Natural killer cell treated with Interleukin-12 subunit alpha and Interleukin-12 subunit beta and Interleukin-15 and Interleukin-18, amount 100 ng/mL, for 72 hours (primary cell): Measurements from ENCODE around the gene CDKAL1. TPM values are rescaled to one million over a fixed set of nuclear protein-coding genes. Genes with fewer than 3 reads are reported as not detected.
"Not testable (repeated sequence)": the region's sequence is repeated elsewhere in the genome, so short reads cannot be mapped to it uniquely, and the experiment has no call there.

Experiments used
- ATAC-seq, 2 donors: fragments of 150-1000 bp; cut with Tn5 transposase in 1 of 2; sonication (Bioruptor Pico), chemical (Tn5 transposase) in 1 of 2; 2 replicates each; pipeline ENCODE4 v1.10.0; 2021
- DNase-seq: peaks from one replicate; pipeline ENCODE4 v3.0.0; 2022; ENCODE audit warnings: low spot score
- H3K27ac Mint-ChIP-seq, 2 donors: 1 replicate in 1 of 2; 2 replicates in 1 of 2; pipeline ENCODE4 v1.8.0; 2022; ENCODE audit warnings: mixed read lengths in 2 of 2, mild to moderate bottlenecking in 1 of 2, moderate library complexity in 1 of 2
- H3K27me3 Mint-ChIP-seq, 2 donors: 1 replicate in 1 of 2; 2 replicates in 1 of 2; pipeline ENCODE4 v1.8.0; 2022; ENCODE audit warnings: mixed read lengths in 2 of 2
- H3K36me3 Mint-ChIP-seq: one replicate; pipeline ENCODE4 v1.8.0; 2022; ENCODE audit warnings: mixed read lengths
- H3K4me1 Mint-ChIP-seq, 2 donors: 1 replicate in 1 of 2; 2 replicates in 1 of 2; pipeline ENCODE4 v1.8.0; 2022; ENCODE audit warnings: low read depth in 2 of 2, mixed read lengths in 2 of 2, mild to moderate bottlenecking in 1 of 2
- H3K4me3 Mint-ChIP-seq: one replicate; pipeline ENCODE4 v1.8.0; 2022; ENCODE audit warnings: mixed read lengths
- H3K9me3 Mint-ChIP-seq: 2 replicates; pipeline ENCODE4 v1.8.0; 2022; ENCODE audit warnings: mixed read lengths
- total RNA-seq, 2 donors: library from RNA; stranded (reverse); gene quantifications; one replicate each; pipeline ENCODE4 v1.2.3, GENCODE V29; 2022

The CDKAL1 gene
- total RNA-seq, 2 donors from 2014 or later, result 33.7 to 43.8 TPM

GRCh38 chr6:21045135-21045700 is 511.0 kb downstream of the CDKAL1 start:
- DNase-seq (no peak), ATAC-seq (no peak)
- Mint-ChIP-seq H3K27ac (no peak overlapping the region), H3K4me3 (no peak overlapping the region), H3K9me3 (no peaks in the 10 kb centered on the region), H3K4me1 (peaks cover 0 to 4% of the 10 kb centered on the region in 2 donors), H3K27me3 (no peaks in the 10 kb centered on the region), H3K36me3 (no peaks in the 10 kb centered on the region)

DNA sequence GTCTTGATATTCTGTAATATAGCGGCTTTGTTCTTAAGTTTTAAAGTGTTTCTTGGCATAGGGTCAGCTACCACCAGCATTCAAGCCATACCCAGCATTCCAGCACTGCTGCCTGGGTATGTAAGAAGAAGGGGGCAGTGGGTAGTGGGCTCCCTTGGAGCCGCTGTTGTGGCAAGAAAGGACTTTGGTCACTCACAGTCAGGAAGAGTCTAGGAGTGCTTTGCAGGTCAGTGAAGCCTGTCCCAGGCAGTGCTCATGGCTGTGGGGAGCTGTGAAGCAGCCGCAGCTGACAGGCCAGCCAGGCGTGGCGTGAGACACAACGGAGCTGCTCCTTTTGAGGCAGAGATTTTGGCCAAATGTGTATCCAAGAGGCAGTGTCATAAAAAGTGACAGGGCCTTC is 512.0 kb downstream of the CDKAL1 start:
- DNase-seq (no peak), ATAC-seq (no peak)
- no peak overlapping the region for H3K27ac Mint-ChIP-seq
- no peaks in the 10 kb centered on the region for H3K9me3 Mint-ChIP-seq
- no peak overlapping the region for H3K4me3 Mint-ChIP-seq
- no peaks in the 10 kb centered on the region for H3K27me3 Mint-ChIP-seq
- peaks cover 0 to 4% of the 10 kb centered on the region in 2 donors for H3K4me1 Mint-ChIP-seq
- H3K36me3 Mint-ChIP-seq, result no peaks in the 10 kb centered on the region

GRCh38 chr6:21048047-21048446 is 513.8 kb downstream of the CDKAL1 start:
- ATAC-seq (no peak), DNase-seq (no peak)
- Mint-ChIP-seq H3K36me3 (no peaks in the 10 kb centered on the region), H3K9me3 (no peaks in the 10 kb centered on the region), H3K27ac (no peak overlapping the region), H3K4me1 (peaks cover 4 to 5% of the 10 kb centered on the region in 2 donors), H3K4me3 (no peak overlapping the region), H3K27me3 (no peaks in the 10 kb centered on the region)

- Mint-ChIP-seq H3K36me3 (peaks cover 6% of the 10 kb centered on the region), H3K4me3 (no peak overlapping the region), H3K4me1 (peaks cover 1 to 11% of the 10 kb centered on the region in 2 donors), H3K9me3 (no peaks in the 10 kb centered on the region), H3K27ac (no peak overlapping the region), H3K27me3 (no peaks in the 10 kb centered on the region)
- no peak for DNase-seq
- ATAC-seq, result no peak
Observed at GRCh38 chr6:21049148-21049547, 514.9 kb downstream of the CDKAL1 start.

- H3K27me3 Mint-ChIP-seq, result no peaks in the 10 kb centered on the region
- ATAC-seq (no peak), DNase-seq (no peak)
- H3K4me3 Mint-ChIP-seq, result no peak overlapping the region
- no peak overlapping the region for H3K27ac Mint-ChIP-seq
- no peaks in the 10 kb centered on the region for H3K9me3 Mint-ChIP-seq
- H3K4me1 Mint-ChIP-seq, result peaks cover 0 to 11% of the 10 kb centered on the region in 2 donors
- peaks cover 6% of the 10 kb centered on the region for H3K36me3 Mint-ChIP-seq
Observed at GRCh38 chr6:21049572-21049971, 515.3 kb downstream of the CDKAL1 start.

DNA sequence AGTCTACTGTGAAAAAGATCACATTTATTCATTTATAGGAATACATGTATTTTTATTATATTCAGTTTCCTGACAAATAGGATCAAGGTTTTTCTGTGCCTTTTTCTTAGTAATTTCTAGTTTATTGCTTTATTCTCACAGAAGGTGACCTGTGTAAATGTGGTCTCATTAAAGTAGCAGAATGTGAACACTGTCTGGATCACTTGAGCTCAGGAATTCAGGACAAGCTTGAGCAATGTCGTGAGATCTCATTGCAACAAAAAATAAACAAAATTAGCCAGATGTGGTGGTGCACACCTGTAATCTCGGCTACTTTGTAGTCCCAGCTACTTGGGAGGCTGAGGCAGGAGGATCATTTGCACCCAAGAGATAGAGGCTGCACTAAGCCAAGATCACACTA is 516.7 kb downstream of the CDKAL1 start:
- Mint-ChIP-seq H3K27ac (no peak overlapping the region), H3K4me1 (peaks cover 0 to 11% of the 10 kb centered on the region in 2 donors), H3K36me3 (peaks cover 13% of the 10 kb centered on the region), H3K4me3 (no peak overlapping the region), H3K9me3 (no peaks in the 10 kb centered on the region), H3K27me3 (no peaks in the 10 kb centered on the region)
- ATAC-seq (no peak), DNase-seq (no peak)

GRCh38 chr6:21051777-21052176 is 517.5 kb downstream of the CDKAL1 start:
- H3K4me3 Mint-ChIP-seq, result no peak overlapping the region

GRCh38 chr6:21053612-21054011 is 519.4 kb downstream of the CDKAL1 start:
- Mint-ChIP-seq H3K4me3 (no peak overlapping the region), H3K27ac (no peak overlapping the region), H3K4me1 (peaks cover 0 to 11% of the 10 kb centered on the region in 2 donors), H3K27me3 (no peaks in the 10 kb centered on the region), H3K9me3 (peaks cover 7% of the 10 kb centered on the region), H3K36me3 (peaks cover 39% of the 10 kb centered on the region)
- ATAC-seq (no peak), DNase-seq (no peak)

More at GRCh38 chr6:21051777-21052176, 517.5 kb downstream of the CDKAL1 start:
- Mint-ChIP-seq H3K36me3 (peaks cover 21% of the 10 kb centered on the region), H3K4me1 (peaks cover 0 to 11% of the 10 kb centered on the region in 2 donors), H3K27me3 (no peaks in the 10 kb centered on the region), H3K9me3 (no peaks in the 10 kb centered on the region), H3K27ac (no peak overlapping the region)
- ATAC-seq (no peak), DNase-seq (no peak)

DNA sequence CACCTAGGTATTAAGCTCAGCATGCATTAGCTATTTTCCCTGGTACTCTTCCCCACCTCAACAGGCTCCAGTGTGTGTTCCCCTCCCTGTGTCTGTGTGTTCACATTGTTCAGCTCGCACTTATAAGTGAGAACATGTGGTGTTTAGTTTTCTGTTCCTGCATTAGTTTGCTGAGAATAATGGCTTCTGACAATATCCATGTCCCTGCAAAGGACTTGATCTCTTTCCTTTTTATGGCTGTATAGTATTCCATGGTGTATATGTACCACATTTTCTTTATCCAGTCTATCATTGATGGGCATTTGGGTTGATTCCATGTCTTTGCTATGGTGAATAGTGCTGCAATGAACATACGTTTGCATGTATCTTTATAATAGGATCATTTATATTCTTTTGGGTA is 521.2 kb downstream of the CDKAL1 start:
- not testable (repeated sequence) for H3K27me3 Mint-ChIP-seq, DNase-seq, ATAC-seq, H3K27ac Mint-ChIP-seq, H3K4me3 Mint-ChIP-seq, H3K9me3 Mint-ChIP-seq
- peaks cover 0 to 11% of the 10 kb centered on the region in 2 donors for H3K4me1 Mint-ChIP-seq
- H3K36me3 Mint-ChIP-seq, result peaks cover 46% of the 10 kb centered on the region

DNA sequence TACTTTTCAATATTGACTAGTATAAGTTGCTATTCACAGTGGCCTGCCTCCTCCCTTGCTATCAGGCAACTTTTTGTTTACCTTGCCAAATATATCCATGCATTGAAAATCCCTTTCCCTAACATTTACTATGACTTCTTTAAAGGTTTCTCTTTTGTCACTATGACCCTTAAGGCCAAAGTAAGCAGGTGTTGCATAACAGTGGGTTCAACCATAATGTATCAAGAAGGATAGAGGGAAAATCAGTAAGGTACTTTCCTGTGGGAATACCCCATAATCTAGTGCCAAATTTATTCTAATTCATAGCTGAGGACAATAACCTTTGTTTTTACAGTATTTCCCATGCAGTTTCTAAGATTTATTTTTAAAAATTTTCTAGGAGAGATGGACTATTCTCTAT is 527.6 kb downstream of the CDKAL1 start:
- Mint-ChIP-seq H3K4me1 (no peaks in the 10 kb centered on the region), H3K36me3 (peaks cover 29% of the 10 kb centered on the region), H3K27ac (no peak overlapping the region), H3K27me3 (no peaks in the 10 kb centered on the region), H3K4me3 (no peak overlapping the region), H3K9me3 (peaks cover 7% of the 10 kb centered on the region)
- no peak for DNase-seq
- ATAC-seq, result no peak

DNA sequence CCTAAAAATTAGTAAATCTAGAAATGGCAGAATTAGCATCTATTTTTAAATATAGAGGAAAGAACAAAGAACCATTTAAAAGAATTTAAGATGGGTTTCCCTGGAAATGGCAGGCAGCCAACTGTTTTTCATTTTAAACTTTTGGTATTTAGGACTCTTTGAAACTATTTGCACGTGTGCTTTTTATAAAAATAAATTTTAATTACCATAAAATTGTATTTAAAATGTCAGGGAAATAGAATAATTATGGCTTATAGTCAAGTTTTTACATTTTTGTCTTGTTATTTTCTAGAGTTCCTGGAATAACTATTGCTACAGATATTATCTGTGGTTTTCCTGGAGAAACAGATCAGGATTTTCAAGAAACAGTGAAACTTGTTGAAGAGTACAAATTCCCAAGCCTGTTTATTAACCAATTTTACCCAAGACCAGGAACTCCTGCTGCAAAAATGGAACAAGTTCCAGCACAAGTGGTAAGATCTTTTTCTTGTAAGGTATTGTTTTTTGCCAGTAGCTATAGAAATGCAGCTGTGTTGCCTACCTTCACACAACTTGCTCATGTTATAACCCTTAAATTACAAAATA is 530.6 kb downstream of the CDKAL1 start:
- DNase-seq, result no peak
- H3K9me3 Mint-ChIP-seq, result no peaks in the 10 kb centered on the region
- H3K4me3 Mint-ChIP-seq, result no peak overlapping the region
- peaks cover 11% of the 10 kb centered on the region for H3K36me3 Mint-ChIP-seq
- no peak for ATAC-seq
- no peaks in the 10 kb centered on the region for H3K4me1 Mint-ChIP-seq
- H3K27ac Mint-ChIP-seq, result no peak overlapping the region
- no peaks in the 10 kb centered on the region for H3K27me3 Mint-ChIP-seq

DNA sequence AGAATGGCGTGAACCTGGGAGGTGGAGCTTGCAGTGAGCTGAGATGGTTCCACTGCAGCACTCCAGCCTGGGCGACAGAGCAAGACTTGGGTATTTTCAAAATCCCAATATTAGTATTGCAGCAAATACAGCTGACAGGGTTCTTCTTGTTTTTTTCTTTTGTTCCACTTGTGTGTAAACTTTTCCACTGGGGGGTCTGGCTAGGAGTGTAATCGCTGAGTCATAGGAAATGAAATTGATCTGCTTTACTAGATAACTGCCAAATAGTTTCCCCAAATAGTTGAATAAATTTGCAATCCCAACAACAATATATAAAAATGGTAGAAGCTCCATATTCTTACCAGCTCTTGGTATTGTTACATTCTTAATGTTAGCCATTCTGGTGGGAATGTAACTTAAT is 533.3 kb downstream of the CDKAL1 start:
- H3K36me3 Mint-ChIP-seq, result peaks cover 29% of the 10 kb centered on the region
- DNase-seq, result no peak
- no peaks in the 10 kb centered on the region for H3K27me3 Mint-ChIP-seq
- ATAC-seq, result no peak
- peaks cover 0 to 4% of the 10 kb centered on the region in 2 donors for H3K4me1 Mint-ChIP-seq
- peaks cover 4% of the 10 kb centered on the region for H3K9me3 Mint-ChIP-seq
- H3K4me3 Mint-ChIP-seq, result no peak overlapping the region
- H3K27ac Mint-ChIP-seq, result no peak overlapping the region

DNA sequence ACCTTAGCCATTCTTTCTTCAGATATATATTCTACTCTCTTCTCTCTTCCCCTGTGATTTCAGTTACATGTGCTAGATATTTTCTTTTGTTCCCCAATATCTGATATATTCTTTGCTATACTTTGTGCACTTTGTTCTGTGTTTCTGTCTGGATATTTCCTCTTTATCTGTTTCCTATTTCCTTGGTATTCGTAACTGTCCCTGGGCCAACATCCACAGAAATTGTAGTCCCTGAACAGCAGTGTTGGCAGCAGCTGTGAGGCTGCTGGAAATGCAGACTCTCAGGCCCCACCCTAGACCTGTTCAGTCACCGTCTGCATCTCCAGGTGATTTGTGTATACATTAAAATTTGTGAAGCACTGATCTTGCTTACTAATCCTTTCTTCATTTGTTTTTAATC is 536.4 kb downstream of the CDKAL1 start:
- no peaks in the 10 kb centered on the region for H3K27me3 Mint-ChIP-seq
- no peak overlapping the region for H3K4me3 Mint-ChIP-seq
- H3K9me3 Mint-ChIP-seq, result peaks cover 4% of the 10 kb centered on the region
- H3K36me3 Mint-ChIP-seq, result peaks cover 39% of the 10 kb centered on the region
- DNase-seq, result no peak
- peaks cover 0 to 4% of the 10 kb centered on the region in 2 donors for H3K4me1 Mint-ChIP-seq
- H3K27ac Mint-ChIP-seq, result no peak overlapping the region
- no peak for ATAC-seq

DNA sequence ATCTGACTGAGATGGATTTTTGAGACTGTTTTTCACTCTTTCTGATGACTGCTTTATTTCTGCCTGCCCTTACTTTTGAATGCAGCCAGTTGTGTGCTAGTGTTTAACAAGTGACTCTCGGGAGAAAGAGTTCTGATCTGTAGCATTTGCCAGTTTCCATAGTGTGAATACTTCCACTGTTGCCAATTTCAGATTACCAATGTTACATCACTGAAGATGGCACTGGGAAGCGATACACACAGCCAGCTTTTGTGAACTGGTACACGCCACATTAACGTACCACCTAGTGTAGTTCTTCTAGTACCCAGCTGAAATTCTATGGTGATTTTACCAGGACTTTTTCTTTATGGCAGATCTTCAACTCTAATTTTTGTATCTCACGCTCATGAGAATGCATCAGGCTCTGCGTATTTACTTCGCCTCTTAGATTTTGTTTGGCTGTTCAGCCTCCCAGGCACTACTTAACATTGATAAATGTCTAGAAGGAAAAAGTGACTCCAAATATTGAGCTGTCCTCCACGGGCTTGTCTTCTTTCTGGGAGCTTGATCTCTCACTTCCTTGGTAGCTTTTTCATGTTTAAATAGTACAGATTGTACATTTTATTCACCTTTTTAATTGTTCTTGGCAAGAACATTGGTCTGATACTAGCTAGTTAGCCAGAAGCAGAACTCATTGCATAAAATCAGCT is 537.7 kb downstream of the CDKAL1 start:
- DNase-seq (no peak), ATAC-seq (no peak)
- peaks cover 4% of the 10 kb centered on the region for H3K9me3 Mint-ChIP-seq
- no peak overlapping the region for H3K4me3 Mint-ChIP-seq
- H3K27ac Mint-ChIP-seq, result no peak overlapping the region
- H3K27me3 Mint-ChIP-seq, result no peaks in the 10 kb centered on the region
- H3K4me1 Mint-ChIP-seq, result peaks cover 0 to 4% of the 10 kb centered on the region in 2 donors
- H3K36me3 Mint-ChIP-seq, result peaks cover 34% of the 10 kb centered on the region
